HCT116 (cell line): Measurements from ENCODE around the gene HERC2. TPM values are rescaled to one million over a fixed set of nuclear protein-coding genes. Genes with fewer than 3 reads are reported as not detected.

Experiments
- ATAC-seq: fragments of 200-7000 bp; cut with Tn5 transposase; 2 replicates; pipeline ENCODE4 v1.9.1; 2020; ENCODE audit warnings: mild to moderate bottlenecking, moderate library complexity
- BruUV-seq: library from RNA; stranded (reverse); fragments of 400-500 nt; replicated peaks from 2 replicates; lab custom pipeline; 2021; lab: Mats Ljungman, UMichigan
- CTCF ChIA-PET: fragments of 300-600 bp; sonication (Branson Sonifier 250); formaldehyde crosslinking; loops from one replicate; lab custom pipeline; 2021; ENCODE audit warnings: antibody characterized with exemption; lab: Charles Lee
- POLR2A ChIA-PET: fragments of 300-600, 350-600 bp; sonication (Branson Sonifier 250); formaldehyde crosslinking; loops from one replicate; lab custom pipeline; 2021; ENCODE audit warnings: antibody characterized with exemption; lab: Charles Lee
- RAD21 ChIA-PET, 2 experiments: fragments of 300-600 bp; sonication (Branson Sonifier 250); formaldehyde crosslinking; loops; one replicate each; lab custom pipeline; 2023; ENCODE audit warnings: low total read pairs in 2 of 2; ENCODE audit not compliant: uncharacterized antibody in 2 of 2, unreplicated experiment in 2 of 2, low non-redundant PET in 1 of 2; lab: Charles Lee
- DNase-seq: peaks from one replicate; pipeline ENCODE4 v3.0.0-alpha.2; 2010; ENCODE audit warnings: low read depth, low spot score
- H2AFZ ChIP-seq: fragments of 200-600 bp; shearing (Covaris generic), sonication (generic); 2 replicates; pipeline ENCODE4 v1.6.1; 2017; ENCODE audit warnings: low read depth, mixed run types, mixed read lengths, antibody characterized with exemption, low read length; ENCODE audit not compliant: poor library complexity, severe bottlenecking
- H3K27ac ChIP-seq: 2 replicates; pipeline ENCODE4 v1.5.1; 2012; ENCODE audit warnings: low read depth, low read length
- H3K27me3 ChIP-seq: fragments of 200-600 bp; sonication (generic); 2 replicates; pipeline ENCODE4 v1.6.1; 2016; ENCODE audit warnings: mixed run types, low read length, mixed read lengths; ENCODE audit not compliant: insufficient read depth
- H3K36me3 ChIP-seq, 2 experiments: fragments of 200-500 bp in 1 of 2; fragments of 200-600 bp in 1 of 2; sonication (Bioruptor generic) in 1 of 2; sonication (generic) in 1 of 2; 2 replicates each; pipeline versions ENCODE4 v1.5.1 to v1.6.1; 2014 to 2016; ENCODE audit warnings: low read length in 2 of 2, inconsistent platforms in 1 of 2, mixed read lengths in 1 of 2, mixed run types in 1 of 2; ENCODE audit not compliant: insufficient read depth in 2 of 2, control insufficient read depth in 1 of 2
- H3K4me1 ChIP-seq, 2 experiments: fragments of 200-600 bp in 1 of 2; sonication (generic) in 1 of 2; 2 replicates each; pipeline versions ENCODE4 v1.5.1 to v1.6.1; 2012 to 2017; ENCODE audit warnings: low read length in 2 of 2, inconsistent platforms in 1 of 2, mild to moderate bottlenecking in 1 of 2, mixed read lengths in 1 of 2, mixed run types in 1 of 2, moderate library complexity in 1 of 2; ENCODE audit not compliant: insufficient read depth in 2 of 2, control insufficient read depth in 1 of 2
- H3K4me2 ChIP-seq: fragments of 200-600 bp; sonication (generic); 2 replicates; pipeline ENCODE4 v1.6.1; 2017; ENCODE audit warnings: mixed run types, low read length, mixed read lengths
- H3K4me3 ChIP-seq, 2 experiments: fragments of 200-600 bp in 1 of 2; sonication (generic) in 1 of 2; replicated peaks in 1 of 2; 2 replicates each; pipeline ENCODE4 v1.5.1; 2011 to 2016; ENCODE audit warnings: low read length in 2 of 2, control low read depth in 1 of 2, low read depth in 1 of 2, mild to moderate bottlenecking in 1 of 2, mixed read lengths in 1 of 2, mixed run types in 1 of 2
- H3K79me2 ChIP-seq: fragments of 200-600 bp; sonication (generic); 2 replicates; pipeline ENCODE4 v1.6.1; 2017; ENCODE audit warnings: mild to moderate bottlenecking, mixed run types, low read length, moderate library complexity, mixed read lengths; ENCODE audit not compliant: insufficient read depth
- H3K9ac ChIP-seq: fragments of 200-600 bp; sonication (generic); 2 replicates; pipeline ENCODE4 v1.6.1; 2016; ENCODE audit warnings: low read length, mixed read lengths
- H3K9me2 ChIP-seq: fragments of 200-600 bp; sonication (generic), shearing (Covaris generic); 2 replicates; pipeline ENCODE4 v1.6.1; 2017; ENCODE audit warnings: mixed run types, mild to moderate bottlenecking, moderate library complexity; ENCODE audit not compliant: insufficient read depth
- H3K9me3 ChIP-seq, 2 experiments: fragments of 200-500 bp in 1 of 2; fragments of 200-600 bp in 1 of 2; sonication (Bioruptor generic) in 1 of 2; sonication (generic) in 1 of 2; 2 replicates each; pipeline ENCODE4 v1.6.1; 2014 to 2017; ENCODE audit warnings: low read length in 2 of 2, mixed read lengths in 2 of 2, inconsistent platforms in 1 of 2, low read depth in 1 of 2, mild to moderate bottlenecking in 1 of 2, mixed run types in 1 of 2, moderate library complexity in 1 of 2; ENCODE audit not compliant: control insufficient read depth in 1 of 2, insufficient read depth in 1 of 2
- H4K20me1 ChIP-seq: fragments of 200-600 bp; sonication (generic), shearing (Covaris generic); 2 replicates; pipeline ENCODE4 v1.6.1; 2017; ENCODE audit warnings: mixed run types, mild to moderate bottlenecking, moderate library complexity; ENCODE audit not compliant: insufficient read depth
- ATF3 ChIP-seq: IDR thresholded peaks from 2 replicates; pipeline ENCODE4 v1.6.1; 2012
- EZH2 ChIP-seq: fragments of 200-600 bp; sonication (generic); IDR thresholded peaks from 2 replicates; pipeline ENCODE4 v1.6.1; 2017; ENCODE audit warnings: antibody characterized with exemption, mixed run types
- FOSL1 ChIP-seq: IDR thresholded peaks from 2 replicates; pipeline ENCODE4 v1.6.1; 2012; ENCODE audit warnings: low read depth
- JUND ChIP-seq: IDR thresholded peaks from 2 replicates; pipeline ENCODE4 v1.6.1; 2012
- MAX ChIP-seq: IDR thresholded peaks from 2 replicates; pipeline ENCODE4 v1.6.1; 2012
- RAD21 ChIP-seq: IDR thresholded peaks from 2 replicates; pipeline ENCODE4 v1.6.1; 2012; ENCODE audit warnings: low read depth, mild to moderate bottlenecking
- REST ChIP-seq: IDR thresholded peaks from 2 replicates; pipeline ENCODE4 v1.6.1; 2012; ENCODE audit warnings: low read depth
- SRF ChIP-seq: IDR thresholded peaks from 2 replicates; pipeline ENCODE4 v1.6.1; 2012; ENCODE audit warnings: low read depth
- intact Hi-C: fragments of 100-400 bp; cut with micrococcal nuclease; formaldehyde crosslinking; loops from 2 replicates; pipeline ENCODE4 v1.10.0; 2022
- total RNA-seq: library from RNA; stranded (reverse); gene quantifications from one replicate; pipeline ENCODE4 v1.2.1, GENCODE V29; 2021; ENCODE audit not compliant: unreplicated experiment

The HERC2 gene
- total RNA-seq, 1 experiment from 2014 or later: 55.5 TPM

GRCh38 chr15:28274635-28275034, 47.3 kb downstream of the HERC2 start:
- no peaks in the 10 kb centered on the region for H3K9me3 ChIP-seq
- H3K9me2 ChIP-seq: no peaks in the 10 kb centered on the region
- H3K36me3 ChIP-seq: peaks cover 2 to 6% of the 10 kb centered on the region in 2 experiments; a peak in 3 of 4 replicates
- no peak overlapping the region for H3K4me3 ChIP-seq
- BruUV-seq: no TSS peak
- H3K4me2 ChIP-seq: no peak overlapping the region
- no peak overlapping the region for H2AFZ ChIP-seq
- POLR2A ChIA-PET: no interaction called here
- DNase-seq (no peak), ATAC-seq (no peak)
- H3K27me3 ChIP-seq: no peaks in the 10 kb centered on the region
- H4K20me1 ChIP-seq: no peaks in the 10 kb centered on the region
- H3K79me2 ChIP-seq: peaks cover 19% of the 10 kb centered on the region; the same call in 1 of the 2 replicates
- RAD21 ChIA-PET: no interaction called here
- CTCF ChIA-PET: no interaction called here
- H3K4me1 ChIP-seq: no peaks in the 10 kb centered on the region
- intact Hi-C loops: no loop called here
- TF ChIP-seq ATF3 (no peak), REST (no peak), FOSL1 (no peak), MAX (no peak), RAD21 (no peak), EZH2 (no peak), SRF (no peak), JUND (no peak)
- H3K9ac ChIP-seq: no peak overlapping the region
- H3K27ac ChIP-seq: no peak overlapping the region
